Stimulated activated CD8-positive, alpha-beta memory T cell treated with anti-CD3 and anti-CD28 coated beads, Interleukin-7, amount 100 ng/mL, for 48 hours (primary cell): ENCODE results near the gene ABHD6.
"Not testable (repeated sequence)": the region's sequence is repeated elsewhere in the genome, so short reads cannot be mapped to it uniquely, and the experiment has no call there.

Source experiments
- DNase-seq, 2 donors: peaks; one replicate each; pipeline ENCODE4 v3.0.0-alpha.2; 2020; ENCODE audit warnings: low read depth in 1 of 2; ENCODE audit errors: extremely low read depth in 1 of 2

The ABHD6 gene

GRCh38 chr3:58273362-58273761 is 35.8 kb downstream of the ABHD6 start:
- DNase-seq, result not testable (repeated sequence)

- DNase-seq, result no peak
Measured at GRCh38 chr3:58274027-58274614, 36.5 kb downstream of the ABHD6 start.

DNA sequence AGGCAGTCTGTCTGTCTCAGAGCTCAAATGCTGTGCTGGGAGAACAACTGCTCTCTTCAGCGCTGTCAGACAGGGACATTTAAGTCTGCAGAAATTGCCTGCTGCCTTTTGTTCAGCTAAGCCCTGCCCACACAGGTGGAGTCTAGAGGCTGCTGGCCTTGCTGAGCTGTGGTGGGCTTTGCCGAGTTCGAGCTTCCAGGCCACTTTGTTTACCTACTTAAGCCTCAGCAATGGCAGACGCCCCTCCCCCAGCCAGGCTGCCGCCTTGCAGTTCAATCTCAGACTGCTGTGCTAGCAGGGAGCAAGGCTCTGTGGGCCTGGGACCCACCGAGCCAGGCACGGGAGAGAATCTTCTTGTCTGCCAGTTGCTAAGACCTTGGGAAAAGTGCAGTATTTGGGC is 43.5 kb downstream of the ABHD6 start:
- DNase-seq, result no peak

DNA sequence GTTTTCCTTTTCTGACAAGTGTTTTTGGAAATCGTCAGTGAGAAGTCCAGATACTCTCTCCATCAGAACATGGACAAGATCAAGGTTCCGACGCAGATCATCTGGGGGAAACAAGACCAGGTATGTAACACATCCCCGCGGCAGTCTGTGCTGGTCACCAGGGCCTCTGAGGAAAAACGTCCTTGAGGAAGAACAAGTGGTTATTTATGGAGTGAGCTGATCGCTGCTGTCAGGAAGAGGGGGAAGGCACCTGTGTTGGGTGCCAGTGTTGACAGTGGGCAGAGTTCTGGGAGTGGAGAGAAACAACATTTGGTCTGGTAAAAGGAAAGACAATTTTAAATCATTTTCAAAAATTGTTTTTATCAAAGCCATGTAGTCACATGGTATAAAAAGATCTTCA is 47.7 kb downstream of the ABHD6 start:
- DNase-seq, result no peak

GRCh38 chr3:58287354-58287753 is 49.8 kb downstream of the ABHD6 start:
- no peak for DNase-seq

DNA sequence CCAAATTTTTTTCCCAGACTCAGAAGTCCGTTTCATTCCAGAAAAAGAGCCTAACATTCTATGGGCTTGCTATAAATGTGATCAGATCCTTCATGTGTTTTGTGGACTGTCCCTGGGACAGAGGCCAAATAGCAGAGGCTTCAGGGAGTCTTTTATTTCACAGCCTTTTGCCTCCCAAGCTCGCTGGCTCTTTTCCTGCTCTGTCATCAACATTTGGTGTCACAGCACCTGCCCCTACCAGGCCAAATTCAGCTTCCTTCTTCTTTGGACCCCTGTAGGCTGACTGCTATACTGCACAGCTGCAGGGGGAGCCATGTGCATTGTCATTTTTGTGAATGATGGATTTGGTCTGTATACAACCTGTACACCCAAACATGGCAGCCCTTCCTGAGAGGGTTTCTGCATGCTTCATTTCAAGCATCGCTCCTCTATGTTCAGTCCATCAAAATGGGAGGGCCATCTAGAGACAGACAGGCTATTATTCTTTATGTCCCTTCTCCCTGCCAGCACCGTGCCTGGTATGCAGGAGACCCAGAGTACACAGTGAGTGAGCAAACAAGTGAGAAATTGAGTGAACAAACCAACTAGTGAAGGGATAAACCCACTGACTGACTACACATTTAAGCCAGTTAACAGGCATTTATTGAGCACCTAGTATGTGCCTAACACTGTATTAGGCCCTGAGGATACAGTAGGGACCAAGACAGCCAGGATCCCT is 50.6 kb downstream of the ABHD6 start:
- DNase-seq, result no peak

DNA sequence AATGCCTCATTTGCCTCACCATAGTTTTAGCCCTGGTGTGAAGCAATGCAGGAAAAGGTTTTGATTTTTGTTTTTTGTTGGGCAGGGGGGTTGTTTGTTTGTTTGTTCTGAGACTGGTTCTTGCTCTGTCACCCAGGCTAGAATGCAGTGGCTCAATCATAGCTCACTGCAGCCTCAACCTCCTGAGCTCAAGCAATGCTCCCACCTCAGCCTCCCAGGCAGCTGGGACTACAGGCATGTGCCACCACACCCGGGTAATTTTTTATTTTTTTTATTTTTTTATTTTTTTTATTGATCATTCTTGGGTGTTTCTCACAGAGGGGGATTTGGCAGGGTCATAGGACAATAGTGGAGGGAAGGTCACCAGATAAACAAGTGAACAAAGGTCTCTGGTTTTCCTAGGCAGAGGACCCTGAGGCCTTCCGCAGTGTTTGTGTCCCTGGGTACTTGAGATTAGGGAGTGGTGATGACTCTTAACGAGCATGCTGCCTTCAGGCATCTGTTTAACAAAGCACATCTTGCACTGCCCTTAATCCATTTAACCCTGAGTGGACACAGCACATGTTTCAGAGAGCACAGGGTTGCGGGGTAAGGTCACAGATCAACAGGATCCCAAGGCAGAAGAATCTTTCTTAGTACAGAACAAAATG is 51.5 kb downstream of the ABHD6 start:
- not testable (repeated sequence) for DNase-seq

DNA sequence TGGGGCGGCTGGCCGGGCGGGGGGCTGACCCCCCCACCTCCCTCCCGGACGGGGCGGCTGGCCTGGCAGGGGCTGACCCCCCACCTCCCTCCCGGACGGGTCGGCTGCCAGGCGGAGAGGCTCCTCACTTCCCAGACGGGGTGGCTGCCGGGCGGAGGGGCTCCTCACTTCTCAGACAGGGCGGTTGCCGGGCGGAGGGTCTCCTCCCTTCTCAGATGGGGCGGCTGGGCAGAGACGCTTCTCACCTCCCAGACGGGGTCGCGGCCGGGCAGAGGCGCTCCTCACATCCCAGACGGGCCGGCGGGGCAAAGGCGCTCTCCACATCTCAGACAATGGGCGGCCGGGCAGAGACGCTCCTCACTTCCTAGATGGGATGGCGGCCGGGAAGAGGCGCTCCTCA is 52.9 kb downstream of the ABHD6 start:
- DNase-seq, result not testable (repeated sequence)

DNA sequence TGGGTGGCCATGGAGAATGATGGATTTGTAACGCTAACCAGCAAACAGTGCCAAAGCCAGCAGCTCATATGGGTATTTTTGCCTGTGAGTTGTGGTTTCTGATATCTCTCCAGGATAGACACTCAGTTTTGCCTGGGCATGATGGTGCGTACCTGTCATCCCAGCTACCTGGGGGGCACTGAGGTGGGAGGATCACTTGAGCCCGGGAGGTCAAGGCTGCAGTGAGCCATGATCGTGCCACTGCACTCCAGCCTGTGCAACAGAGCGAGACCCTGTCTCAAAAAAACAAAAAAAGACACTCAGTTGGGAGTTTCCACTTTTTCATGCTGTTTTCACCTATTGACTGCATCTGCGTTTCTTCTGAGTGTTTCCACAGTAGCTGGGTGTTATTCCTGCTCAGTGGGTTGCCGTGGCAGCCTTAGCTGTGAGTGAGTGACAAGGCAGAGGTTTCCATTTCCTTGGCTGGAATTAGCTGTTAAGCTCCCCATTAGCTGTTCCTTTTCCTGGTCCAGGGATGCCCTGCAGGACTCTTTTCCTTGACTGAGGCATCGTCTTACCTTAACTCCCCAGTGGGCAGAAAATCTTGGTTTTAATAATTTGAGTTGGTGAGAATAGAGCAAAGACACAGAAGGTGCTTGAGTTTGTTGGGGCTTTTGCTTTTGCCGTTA is 54.2 kb downstream of the ABHD6 start:
- DNase-seq, result no peak

GRCh38 chr3:58292866-58293265 is 55.3 kb downstream of the ABHD6 start:
- no peak for DNase-seq

- DNase-seq, result no peak
Measured at GRCh38 chr3:58293516-58293915, 55.9 kb downstream of the ABHD6 start.

DNA sequence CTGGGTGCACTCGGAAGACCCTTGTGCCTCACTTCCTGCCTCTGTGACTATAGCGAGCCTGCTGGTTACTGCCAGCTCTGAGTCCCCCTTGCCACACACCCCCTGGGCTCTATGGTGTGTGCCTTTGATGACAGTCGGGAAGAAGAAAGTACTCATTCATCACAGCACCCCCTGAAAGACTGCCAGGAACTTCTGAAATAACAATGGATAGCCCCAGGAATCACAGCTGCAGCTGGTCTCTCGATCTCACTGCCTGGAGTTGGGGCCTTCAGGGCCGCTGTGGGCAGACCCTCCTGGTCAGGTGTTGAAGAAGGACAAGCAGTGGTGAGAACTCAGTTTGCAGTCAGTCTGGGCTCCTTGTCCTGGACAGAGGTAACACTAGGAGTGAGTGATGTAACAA is 58.7 kb downstream of the ABHD6 start:
- no peak for DNase-seq

DNA sequence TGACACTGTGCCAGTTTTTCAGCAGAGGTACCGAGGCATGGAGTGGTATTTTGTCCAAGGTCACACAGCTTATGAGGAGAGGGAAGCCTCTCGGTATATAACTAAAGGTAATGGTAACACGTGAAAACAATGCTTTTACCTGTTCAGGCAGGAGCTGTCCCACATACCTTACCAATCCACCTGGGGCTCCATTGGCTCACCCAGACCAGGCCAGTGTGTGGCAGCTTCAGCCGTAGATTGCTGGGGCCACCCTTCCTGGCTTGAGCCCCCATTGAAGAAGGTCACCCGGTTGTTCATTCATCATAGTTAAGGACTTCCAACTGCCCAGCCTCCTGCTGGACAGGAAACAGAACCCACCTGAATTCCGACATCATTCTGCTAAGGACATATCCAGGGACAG is 59.3 kb downstream of the ABHD6 start:
- no peak for DNase-seq

DNA sequence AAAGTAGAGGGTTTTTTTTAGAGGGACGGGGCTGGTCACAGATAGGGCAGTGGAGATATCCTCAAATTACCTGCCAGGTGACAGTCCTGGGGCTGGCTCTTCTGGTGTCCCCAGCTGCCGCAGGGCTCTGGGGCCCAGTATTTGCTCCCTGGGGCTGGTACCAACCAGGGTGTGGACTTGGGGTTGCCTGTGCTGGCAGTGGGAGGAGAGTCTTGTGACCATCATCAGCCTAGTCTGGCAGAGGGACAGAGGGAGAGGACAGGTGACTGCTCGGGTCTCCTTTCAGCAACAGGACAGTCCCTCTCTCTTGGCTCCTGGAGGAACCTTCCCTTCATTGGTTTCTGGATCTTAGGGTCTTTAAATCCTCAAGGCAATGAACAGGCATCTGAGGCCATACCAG is 60.6 kb downstream of the ABHD6 start:
- DNase-seq, result no peak

- DNase-seq, result no peak
Measured at GRCh38 chr3:58299075-58299474, 61.5 kb downstream of the ABHD6 start.

- no peak for DNase-seq
Measured at GRCh38 chr3:58299839-58300516, 62.4 kb downstream of the ABHD6 start.

- peak; percentile 95 to 96 for DNase-seq
Measured at GRCh38 chr3:58305882-58306711, 68.5 kb downstream of the ABHD6 start, which contains the start of the genes HTD2 and RPP14. HTD2 (plus strand) TSS chr3:58306520; CDS start chr3:58317614, 11,094 bp downstream. RPP14 (plus strand) TSS chr3:58306245; CDS start chr3:58310330, 4,085 bp downstream.

DNA sequence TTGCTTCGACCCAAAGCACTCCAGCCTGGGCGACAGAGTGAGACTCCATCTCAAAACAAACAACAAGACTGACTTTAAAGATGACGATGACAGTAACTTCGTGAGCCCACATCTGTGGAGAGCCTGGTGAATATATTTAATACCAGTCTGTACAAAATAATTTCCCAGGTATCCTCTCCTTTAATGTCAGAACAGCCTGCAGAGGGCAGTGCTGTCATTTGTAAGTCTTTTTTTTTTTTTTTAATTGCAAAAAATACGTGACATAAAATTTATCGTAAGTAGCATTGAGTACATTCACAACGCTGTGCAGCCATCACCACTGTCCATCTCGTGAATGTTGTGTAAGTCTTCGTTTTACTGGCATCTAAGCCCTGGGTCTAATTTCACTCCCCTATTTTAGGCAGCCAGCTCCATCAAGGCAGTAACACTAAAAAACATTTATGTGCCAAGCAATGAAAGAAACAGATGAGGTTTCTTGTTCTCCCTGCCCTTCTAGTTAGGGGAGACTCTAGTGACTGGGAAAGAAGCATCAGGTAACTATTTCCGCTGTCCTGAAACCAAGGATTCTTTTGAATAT is 70.1 kb downstream of the ABHD6 start:
- peak in 1 of 2 donors; percentile 11 for DNase-seq

DNA sequence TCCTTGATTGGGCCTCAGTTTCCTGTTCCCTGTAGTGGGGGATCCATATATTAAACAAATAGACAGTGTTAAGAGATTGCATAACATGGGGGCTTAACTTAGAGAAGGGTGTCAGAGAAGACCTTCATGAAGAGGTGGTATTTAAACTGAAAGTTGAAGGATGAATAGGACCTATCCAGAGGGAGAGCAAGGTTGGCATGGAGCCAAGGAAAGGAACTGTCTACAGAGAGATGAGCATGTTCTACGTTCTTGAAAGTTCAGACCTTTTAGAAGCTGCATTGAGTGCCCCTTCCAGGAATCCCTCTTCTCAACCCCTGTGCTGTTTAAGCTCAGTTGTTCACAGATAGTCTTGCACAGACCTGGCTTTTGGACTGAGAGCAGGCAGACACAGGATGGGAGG is 71.1 kb downstream of the ABHD6 start:
- no peak for DNase-seq

- no peak for DNase-seq
Measured at GRCh38 chr3:58317811-58318210, 80.2 kb downstream of the ABHD6 start.
